Stimulated activated CD4-positive, alpha-beta T cell treated with anti-CD3 and anti-CD28 coated beads, TNF-alpha, amount 100 ng/mL, for 24 hours (primary cell): ENCODE measurements around the gene TAMM41.
"Not testable (repeated sequence)": the region's sequence is repeated elsewhere in the genome, so short reads cannot be mapped to it uniquely, and the experiment has no call there.

Source experiments
- DNase-seq, 3 experiments: peaks; one replicate each; pipeline ENCODE4 v3.0.0-alpha.2; 2020; ENCODE audit warnings: low read depth in 3 of 3

TAMM41 gene

GRCh38 chr3:11768604-11769003 is 78.1 kb downstream of the TAMM41 start:
- no peak for DNase-seq

DNA sequence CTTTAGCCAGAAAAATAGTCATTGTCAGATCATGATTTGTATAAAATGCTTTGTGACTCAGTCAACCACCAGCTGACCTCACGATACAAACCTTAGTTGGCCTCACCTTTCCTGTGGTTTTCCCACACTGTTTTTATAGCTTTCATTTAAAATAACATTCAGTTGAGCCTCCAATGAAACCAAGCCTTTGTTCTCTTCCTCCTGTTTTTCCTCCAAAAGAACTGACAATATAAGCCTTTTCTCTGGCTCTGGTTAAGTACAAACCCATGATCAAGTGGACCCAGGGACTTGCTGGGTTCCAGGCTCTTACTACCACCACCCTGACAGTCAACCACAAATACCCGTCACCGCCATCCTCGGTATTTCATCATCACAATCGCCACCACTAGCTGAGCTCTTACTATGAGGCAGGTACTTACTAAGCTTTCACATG is 81.7 kb downstream of the TAMM41 start:
- DNase-seq, result peak in 1 of 3 experiments; percentile 24

- DNase-seq, result no peak
Observed at GRCh38 chr3:11759996-11760395, 86.7 kb downstream of the TAMM41 start.

GRCh38 chr3:11757929-11758328 is 88.8 kb downstream of the TAMM41 start:
- DNase-seq, result no peak

DNA sequence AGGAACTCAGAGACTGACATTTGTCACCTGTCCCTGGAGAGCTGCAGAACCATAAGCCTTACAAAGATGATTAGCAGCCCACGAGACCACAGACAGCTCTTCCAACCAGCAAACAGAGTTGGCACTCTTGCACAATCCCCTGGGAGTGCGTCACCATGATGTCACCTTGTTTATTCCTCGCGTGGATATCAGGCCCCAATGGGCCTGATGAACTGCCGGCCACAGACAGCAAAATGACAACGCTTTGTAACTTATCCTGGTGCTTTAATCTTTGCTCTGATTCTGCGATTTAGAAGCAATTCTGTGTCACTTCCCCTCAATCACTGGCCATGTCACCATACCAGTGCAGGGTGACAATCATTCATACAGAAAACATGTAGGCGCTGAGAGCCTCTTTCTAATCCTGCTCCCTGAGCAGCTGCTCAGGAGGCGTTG is 89.2 kb downstream of the TAMM41 start:
- no peak for DNase-seq

- no peak for DNase-seq
Observed at GRCh38 chr3:11755276-11755675, 91.4 kb downstream of the TAMM41 start.

DNA sequence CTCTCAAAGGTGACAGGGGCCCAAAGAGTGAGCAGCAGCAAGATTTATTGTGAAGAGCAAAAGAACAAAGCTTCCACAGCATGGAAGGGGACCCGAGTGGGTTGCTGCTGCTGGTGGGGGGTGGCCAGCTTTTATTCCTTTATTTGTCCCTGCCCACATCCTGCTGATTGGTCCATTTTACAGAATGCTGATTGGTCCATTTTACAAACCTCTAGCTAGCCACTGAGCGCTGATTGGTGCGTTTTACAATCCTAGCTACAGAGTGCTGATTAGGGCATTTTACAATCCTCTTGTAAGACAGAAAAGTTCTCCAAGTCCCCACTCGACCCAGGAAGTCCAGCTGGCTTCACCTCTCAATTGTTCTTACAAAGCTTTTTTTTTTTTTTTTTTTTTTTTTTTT is 94.4 kb downstream of the TAMM41 start:
- DNase-seq, result not testable (repeated sequence)

- not testable (repeated sequence) for DNase-seq
Observed at GRCh38 chr3:11748306-11748705, 98.4 kb downstream of the TAMM41 start.
